ENCODE measurements around the gene CELA3A.

Gene CELA3A

DNA sequence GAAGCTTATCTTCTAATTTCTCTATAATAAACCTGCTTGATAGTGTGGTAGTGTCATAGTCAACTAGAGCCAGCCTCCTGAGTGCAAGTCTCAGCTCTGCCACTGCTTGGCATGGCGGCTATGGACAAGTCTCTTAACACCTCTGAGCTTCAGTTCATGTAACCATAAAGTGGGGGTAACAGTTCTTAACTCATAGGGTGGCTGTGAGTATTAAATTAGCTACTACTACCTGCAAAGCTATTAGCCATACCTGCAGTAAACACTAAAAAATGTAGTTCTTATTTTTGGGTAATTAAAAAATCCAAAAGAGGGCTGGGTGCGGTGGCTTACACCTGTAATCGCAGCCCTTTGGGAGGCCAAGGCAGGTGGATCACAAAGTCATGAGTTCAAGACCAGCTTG lies 48.9 kb downstream of the CELA3A start:
- DNase-seq (ENCODE audit: low read depth) = no peak

- DNase-seq (ENCODE audit: low read depth) = no peak
Observed at GRCh38 chr1:22051607-22052114, 50.2 kb downstream of the CELA3A start.

- peak; percentile 95 for DNase-seq (ENCODE audit: low read depth)
Observed at GRCh38 chr1:22052115-22053016, 50.9 kb downstream of the CELA3A start, which contains the start of gene CDC42. TSS of gene CDC42 (plus strand) at chr1:22052709. CDS start at chr1:22078479, 25,770 bp downstream.

DNA sequence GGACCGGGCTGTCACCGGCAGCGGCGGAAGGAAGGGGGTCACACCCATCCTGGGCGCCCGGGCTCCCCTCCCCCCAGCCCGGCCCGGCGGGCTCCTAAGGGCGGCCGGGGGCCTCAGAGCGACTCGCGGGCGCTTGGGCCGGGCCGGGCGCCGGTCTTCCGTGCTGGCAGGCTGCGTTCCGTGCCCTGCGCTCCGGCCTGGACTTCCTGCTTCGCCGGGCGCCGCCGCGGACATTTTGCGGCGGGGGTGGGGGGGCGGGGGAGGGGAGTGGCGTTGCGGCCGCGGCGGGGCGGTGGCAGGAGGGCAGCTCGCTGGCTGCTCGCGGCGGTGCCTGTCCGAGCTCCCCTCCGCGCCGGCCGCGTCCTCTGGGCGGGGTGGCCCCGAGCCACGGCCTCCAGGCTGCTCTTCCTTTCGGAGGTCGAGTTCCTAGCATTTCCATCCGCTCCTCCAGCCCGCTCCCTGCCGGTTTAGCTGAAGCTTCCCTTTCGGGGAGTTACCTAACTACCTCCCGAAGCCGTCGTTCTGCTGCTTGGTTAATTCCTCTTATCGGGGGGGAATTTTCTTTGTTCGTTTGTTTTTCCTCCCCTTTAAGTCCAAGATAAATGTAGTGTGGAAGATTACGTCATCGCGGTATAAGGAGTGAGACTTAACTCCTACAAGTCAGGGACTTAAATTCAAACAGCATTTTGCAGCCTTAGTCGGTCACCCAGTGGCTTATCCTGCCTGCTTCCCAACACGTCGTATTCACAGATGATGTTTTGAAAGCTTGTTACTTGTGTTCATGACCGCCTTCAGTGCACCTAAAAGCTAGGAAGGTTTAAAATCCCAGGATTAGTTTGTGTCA lies 51.8 kb downstream of the CELA3A start:
- peak; percentile 21 for DNase-seq (ENCODE audit: low read depth)

GRCh38 chr1:22053861-22054770 lies 52.7 kb downstream of the CELA3A start:
- no peak for DNase-seq (ENCODE audit: low read depth)

- DNase-seq (ENCODE audit: low read depth) = no peak
Observed at GRCh38 chr1:22055463-22055862, 54.0 kb downstream of the CELA3A start.

- DNase-seq (ENCODE audit: low read depth) = no peak
Observed at GRCh38 chr1:22056043-22056442, 54.6 kb downstream of the CELA3A start.

DNA sequence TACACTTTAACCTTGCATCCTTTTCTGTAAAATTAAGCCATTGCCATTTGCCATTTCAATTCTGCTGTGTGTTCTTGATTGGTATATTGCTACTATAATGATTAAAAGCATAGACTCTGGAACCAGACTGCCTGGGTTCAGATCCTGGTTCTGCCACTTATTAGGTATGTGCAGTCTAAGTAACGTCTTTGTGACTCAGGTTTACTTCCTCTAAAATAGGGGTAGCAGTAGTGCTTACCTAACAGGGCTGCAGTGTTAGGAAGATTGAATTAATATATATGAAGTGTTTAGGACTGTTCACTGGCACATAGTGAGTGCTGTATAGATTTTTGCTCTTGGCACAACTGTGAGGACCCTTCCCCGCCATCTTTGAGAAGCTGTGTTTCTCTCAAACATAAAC lies 55.5 kb downstream of the CELA3A start:
- DNase-seq (ENCODE audit: low read depth) = no peak

DNA sequence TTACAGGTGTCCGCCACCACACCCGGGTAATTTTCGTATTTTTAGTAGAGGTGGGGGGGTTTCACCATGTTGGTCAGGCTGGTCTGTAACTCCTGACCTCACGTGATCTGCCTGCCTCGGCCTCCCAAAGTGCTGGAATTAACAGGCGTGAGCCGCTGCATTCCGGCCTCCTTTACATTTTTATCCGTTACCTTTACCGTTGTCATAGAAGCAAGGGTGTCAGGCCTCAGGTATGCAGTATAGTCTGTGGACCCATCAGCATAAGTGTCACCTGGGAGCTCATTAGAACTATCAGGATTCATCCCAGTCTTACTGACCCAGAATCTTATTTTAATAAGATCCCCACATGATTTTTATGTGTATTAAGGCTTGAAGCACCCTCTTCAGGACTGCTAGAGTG lies 56.4 kb downstream of the CELA3A start:
- DNase-seq (ENCODE audit: low read depth) = no peak
